ENCODE results near the gene TUT4.

TUT4 gene

DNA sequence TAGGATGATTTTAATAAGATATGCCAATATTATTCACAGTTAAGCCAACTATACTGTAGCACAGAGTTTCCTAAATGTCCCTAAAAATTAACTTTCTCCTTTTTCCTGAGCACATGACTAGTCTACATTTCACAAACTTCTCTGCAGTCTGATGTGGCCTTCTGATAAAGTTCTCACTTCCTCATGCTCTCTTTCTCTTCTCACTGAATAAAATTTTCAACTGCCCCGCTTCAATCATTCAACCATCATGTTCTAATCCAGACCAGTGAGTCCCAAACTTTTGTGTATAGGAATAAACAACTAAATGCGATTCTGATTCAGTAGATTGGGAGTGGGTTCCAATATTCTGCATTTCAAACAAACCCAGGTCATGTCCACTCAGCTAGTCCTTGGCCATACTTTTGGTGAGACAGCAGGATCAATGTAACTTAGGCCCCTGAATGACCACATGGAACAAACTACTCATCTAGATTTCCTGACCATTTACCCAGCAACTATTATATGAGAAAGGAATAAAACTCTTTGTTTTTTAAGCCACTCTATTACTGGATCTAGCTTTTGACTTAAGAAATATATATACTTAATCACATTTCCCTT is 20.1 kb downstream of the TUT4 start:
- DNase-seq: peak; percentile 25 to 41

DNA sequence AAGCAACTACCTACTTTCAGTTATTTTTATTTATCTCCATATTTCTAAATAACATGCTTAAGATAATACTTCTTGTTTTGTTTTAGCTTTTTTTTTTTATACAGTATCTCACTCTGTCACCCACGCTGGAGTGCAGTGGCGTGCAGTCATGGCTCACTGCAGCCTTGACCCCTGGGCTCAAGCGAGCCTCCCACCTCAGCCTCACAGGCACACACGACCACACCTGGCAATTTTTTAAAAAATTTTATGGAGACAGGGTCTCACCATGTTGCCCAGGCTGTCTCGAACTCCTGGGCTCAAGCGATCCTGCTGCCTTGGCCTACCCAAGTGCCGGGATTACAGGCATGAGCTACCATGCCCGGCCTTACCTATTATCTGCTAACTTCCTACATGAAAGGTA is 20.6 kb downstream of the TUT4 start:
- no peak for DNase-seq

GRCh38 chr1:52531249-52531872 is 21.5 kb downstream of the TUT4 start:
- no peak for DNase-seq

- no peak for DNase-seq
These were observed 22.2 kb downstream of the TUT4 start for GRCh38 chr1:52530563-52531144.

DNA sequence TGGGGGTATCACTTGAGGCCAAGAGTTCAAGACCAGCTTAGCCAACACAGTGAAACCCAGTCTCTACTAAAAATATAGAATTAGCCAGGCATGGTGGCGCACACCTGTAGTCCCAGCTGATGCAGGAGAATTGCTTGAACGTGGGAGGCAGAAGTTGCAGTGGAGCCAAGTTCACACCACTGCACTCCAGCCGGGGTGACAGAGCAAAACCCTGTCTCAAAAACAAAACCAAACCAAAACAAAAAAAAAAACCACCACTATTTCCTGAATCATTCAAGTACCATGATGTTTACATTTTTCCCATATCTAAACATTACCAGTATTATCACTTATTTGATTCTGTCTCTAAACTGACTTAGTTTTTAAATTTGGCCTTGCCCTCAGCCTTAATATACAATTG is 29.5 kb downstream of the TUT4 start:
- DNase-seq: no peak

DNA sequence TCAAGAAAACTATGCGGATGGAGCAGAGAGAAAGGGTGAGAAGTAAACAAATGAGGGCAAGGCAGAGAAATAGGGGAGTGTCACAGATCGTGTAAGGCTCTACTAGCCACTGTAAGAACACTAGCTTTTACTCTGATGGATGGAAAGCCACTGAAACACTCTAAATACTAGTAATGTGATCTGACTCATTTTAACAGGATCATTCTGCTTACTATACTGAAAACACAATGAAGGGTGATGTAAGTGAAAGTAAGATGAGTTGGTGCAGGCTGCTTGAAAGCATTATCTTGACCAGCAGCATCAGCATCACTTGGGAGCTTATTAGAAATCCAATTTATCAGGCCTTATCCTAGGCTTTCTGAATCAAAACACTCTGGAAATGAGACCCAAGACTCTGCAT is 32.7 kb downstream of the TUT4 start:
- DNase-seq: no peak

DNA sequence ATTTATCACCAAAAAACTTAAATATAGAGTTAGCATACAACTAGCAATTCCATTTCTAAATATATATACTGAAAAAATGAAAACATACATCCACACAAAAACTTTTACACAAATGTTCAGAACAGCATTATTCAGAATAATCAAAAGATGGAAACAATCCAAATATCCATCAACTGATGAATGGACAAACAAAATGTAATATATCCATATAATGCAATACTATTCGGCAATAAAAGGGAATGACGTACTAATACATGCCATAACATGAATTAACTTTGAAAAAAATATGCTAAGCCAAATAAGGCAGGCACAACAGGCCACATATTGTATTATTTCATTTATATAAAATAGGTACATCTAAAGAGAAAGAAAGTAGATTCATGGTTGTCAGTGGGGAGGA is 33.9 kb downstream of the TUT4 start:
- no peak for DNase-seq

- DNase-seq: no peak
These were observed 40.9 kb downstream of the TUT4 start for GRCh38 chr1:52511851-52512615.

DNA sequence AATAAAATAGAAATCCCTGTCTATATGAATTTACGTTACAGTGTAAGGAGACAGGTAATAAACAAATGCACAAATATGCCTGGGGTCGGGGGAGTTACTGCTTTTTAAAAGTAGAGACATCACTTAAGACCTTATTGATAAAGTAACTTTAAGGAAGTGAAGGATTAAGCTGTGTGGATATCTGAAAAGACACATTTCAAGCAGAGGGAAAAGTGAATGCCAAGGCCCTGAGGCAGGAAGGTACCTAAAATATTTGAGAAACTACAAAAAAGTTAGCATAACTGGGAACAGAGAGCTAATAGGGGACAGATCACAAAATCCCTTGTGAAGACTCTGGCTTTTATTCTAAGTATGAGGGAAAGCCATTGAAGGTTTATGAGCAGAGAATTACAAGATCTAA is 41.5 kb downstream of the TUT4 start:
- DNase-seq: no peak

GRCh38 chr1:52506920-52507546 is 45.9 kb downstream of the TUT4 start:
- no peak for DNase-seq

GRCh38 chr1:52506349-52506748 is 46.5 kb downstream of the TUT4 start:
- no peak for DNase-seq

DNA sequence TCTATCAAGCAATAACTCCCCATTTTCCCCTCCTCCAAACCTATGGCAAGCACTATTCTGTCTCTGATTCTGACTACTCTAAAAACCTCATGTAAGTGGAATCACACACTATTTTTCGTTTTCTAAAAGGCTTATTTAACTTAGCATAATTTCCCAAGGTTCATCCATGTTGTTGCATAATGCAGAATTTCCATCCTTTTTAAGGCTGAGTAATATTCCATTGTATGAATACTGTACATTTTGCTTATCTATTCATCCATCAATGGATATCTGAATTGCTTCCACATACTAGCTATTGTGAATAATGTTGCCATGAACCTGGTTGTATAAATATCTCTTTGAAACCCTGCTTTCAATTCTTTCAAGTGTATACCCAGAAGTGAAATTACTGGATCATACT is 48.2 kb downstream of the TUT4 start:
- no peak for DNase-seq

DNA sequence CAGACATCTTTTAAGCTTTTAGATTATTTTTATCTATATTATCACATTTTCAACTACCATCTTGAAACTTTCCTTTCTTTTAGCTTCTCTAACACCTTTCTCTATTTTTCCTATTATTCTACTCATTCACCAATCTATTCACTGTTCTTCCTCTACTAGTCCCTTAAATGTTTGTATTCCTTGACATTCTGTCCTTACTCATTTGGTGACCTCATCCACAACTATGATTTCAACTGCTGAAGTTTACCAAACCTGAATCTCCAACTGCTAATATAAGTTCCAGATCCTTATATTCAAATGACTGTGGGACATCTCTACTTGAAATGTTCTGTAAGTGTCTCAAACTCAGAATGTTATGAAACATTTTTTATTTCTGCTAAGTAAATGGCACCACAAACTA is 49.2 kb downstream of the TUT4 start:
- DNase-seq: no peak

GRCh38 chr1:52502789-52503188 is 50.1 kb downstream of the TUT4 start:
- DNase-seq: no peak

GRCh38 chr1:52487632-52488031 is 65.3 kb downstream of the TUT4 start:
- no peak for DNase-seq

- no peak for DNase-seq
These were observed 70.4 kb downstream of the TUT4 start for GRCh38 chr1:52482326-52483004.

DNA sequence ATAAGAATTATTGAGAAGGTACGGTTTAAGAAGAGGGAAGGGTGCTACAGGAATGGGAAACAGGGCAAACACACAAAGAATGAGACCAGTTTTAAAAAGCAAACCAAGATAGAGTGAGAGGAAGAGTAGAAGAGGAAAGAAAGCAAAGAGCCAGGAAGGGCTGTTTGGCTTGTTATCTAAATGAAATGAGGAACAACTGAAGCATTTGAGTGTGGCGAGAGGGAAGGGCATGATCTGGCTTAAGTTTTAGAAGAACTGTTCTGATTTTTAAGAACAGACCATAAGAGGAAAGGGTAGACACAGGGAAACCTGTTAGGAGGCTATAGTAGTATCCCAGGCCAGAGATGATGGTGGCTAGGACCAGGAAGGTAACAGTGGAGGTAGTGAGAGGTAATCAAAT is 73.8 kb downstream of the TUT4 start:
- DNase-seq: no peak

- no peak for DNase-seq
These were observed 75.0 kb downstream of the TUT4 start for GRCh38 chr1:52477876-52478275.

GRCh38 chr1:52476943-52477342 is 75.9 kb downstream of the TUT4 start:
- no peak for DNase-seq

- DNase-seq: no peak
These were observed 78.1 kb downstream of the TUT4 start for GRCh38 chr1:52474807-52475206.

GRCh38 chr1:52473039-52473438 is 79.9 kb downstream of the TUT4 start:
- DNase-seq: no peak

GRCh38 chr1:52472384-52472783 is 80.5 kb downstream of the TUT4 start:
- no peak for DNase-seq

- no peak for DNase-seq
These were observed 83.8 kb downstream of the TUT4 start for GRCh38 chr1:52469108-52469507.

All from inflammatory macrophage (primary cell).